Transverse colon (tissue), 4 donors: Measurements from ENCODE around the gene NPTXR. TPM values are rescaled to one million over a fixed set of nuclear protein-coding genes. Genes with fewer than 3 reads are reported as not detected.

ENCODE experiments used
- DNase-seq: peaks from one replicate; pipeline ENCODE4 v3.0.0-alpha.2; 2019
- H3K27ac ChIP-seq, 4 donors: fragments of 200-600 bp; sonication (generic); 2 replicates each; pipeline ENCODE4 v1.5.1; 2016 to 2018; ENCODE audit warnings: inconsistent platforms in 4 of 4
- H3K27me3 ChIP-seq: fragments of 200-600 bp; sonication (generic); 2 replicates; pipeline ENCODE4 v1.5.1; 2017; ENCODE audit warnings: inconsistent platforms
- H3K36me3 ChIP-seq, 4 donors: fragments of 200-600 bp; sonication (generic); 2 replicates each; pipeline ENCODE4 v1.5.1; 2017 to 2019; ENCODE audit warnings: inconsistent platforms in 4 of 4
- H3K4me1 ChIP-seq, 4 donors: fragments of 200-600 bp; sonication (generic); 2 replicates each; pipeline ENCODE4 v1.5.1; 2017 to 2020; ENCODE audit warnings: inconsistent platforms in 4 of 4
- H3K4me3 ChIP-seq, 4 donors: fragments of 200-600 bp; sonication (generic); 1 replicate in 1 of 4; 2 replicates in 3 of 4; pipeline versions ENCODE4 v1.5.1 to v1.6.1; 2017 to 2019; ENCODE audit warnings: inconsistent platforms in 4 of 4
- H3K9me3 ChIP-seq, 2 donors: fragments of 200-600 bp; sonication (generic); 2 replicates each; pipeline ENCODE4 v1.5.1; 2017 to 2019; ENCODE audit warnings: inconsistent platforms in 2 of 2
- EP300 ChIP-seq: sonication (generic); formaldehyde crosslinking; IDR thresholded peaks from one replicate; pipeline ENCODE4 v1.6.1; 2017; ENCODE audit warnings: antibody characterized with exemption, low read depth
- POLR2A ChIP-seq: fragments of 450-650 bp; IDR thresholded peaks from one replicate; pipeline ENCODE4 v1.6.1; 2016; ENCODE audit warnings: antibody characterized with exemption, mild to moderate bottlenecking, moderate library complexity
- POLR2AphosphoS5 ChIP-seq, 3 donors: sonication (generic); formaldehyde crosslinking; IDR thresholded peaks; one replicate each; pipeline ENCODE4 v1.6.1; 2016; ENCODE audit warnings: antibody characterized with exemption in 3 of 3
- WGBS, 2 donors: methylation state at CpG; one replicate each; pipeline ENCODE4 v1.1.5; 2018; ENCODE audit warnings: low coverage in 1 of 2; 5-methylcytosine and 5-hydroxymethylcytosine counted together
- in situ Hi-C, 4 donors: fragments of 200-750 bp; cut with MboI; loops; one replicate each; pipeline versions ENCODE4 v1.15.0 to v1.15.1; 2017; ENCODE audit warnings: low sequenced_read_pairs in 3 of 4, low pct_ligation_motif_present in 1 of 4, low pct_unique_long_range_greater_than_20kb in 1 of 4
- intact Hi-C: fragments of 100-400 bp; cut with DNase I; formaldehyde crosslinking; loops from one replicate; pipeline ENCODE4 v1.15.1; 2023; ENCODE audit warnings: low total_unique reads
- total RNA-seq, 4 donors: library from RNA; depleted of rRNA; stranded (reverse); fragments of >200 nt; gene quantifications; one replicate each; pipeline ENCODE4 v1.1.0, GENCODE V29; 2016
- TF ChIP-seq, protein P1 (sequence below), 5 experiments: fragments of 200-600 bp in 3 of 5; fragments of 450-650 bp in 2 of 5; sonication (generic) in 3 of 5; IDR thresholded peaks; 1 replicate in 2 of 5; 2 replicates in 3 of 5; pipeline ENCODE4 v1.5.1; 2016 to 2017; ENCODE audit warnings: antibody characterized with exemption in 5 of 5, inconsistent platforms in 3 of 5, mild to moderate bottlenecking in 2 of 5, moderate library complexity in 1 of 5

NPTXR gene
- total RNA-seq, 4 donors from 2014 or later = 0.75 to 27.9 (median 1.8) TPM

DNA sequence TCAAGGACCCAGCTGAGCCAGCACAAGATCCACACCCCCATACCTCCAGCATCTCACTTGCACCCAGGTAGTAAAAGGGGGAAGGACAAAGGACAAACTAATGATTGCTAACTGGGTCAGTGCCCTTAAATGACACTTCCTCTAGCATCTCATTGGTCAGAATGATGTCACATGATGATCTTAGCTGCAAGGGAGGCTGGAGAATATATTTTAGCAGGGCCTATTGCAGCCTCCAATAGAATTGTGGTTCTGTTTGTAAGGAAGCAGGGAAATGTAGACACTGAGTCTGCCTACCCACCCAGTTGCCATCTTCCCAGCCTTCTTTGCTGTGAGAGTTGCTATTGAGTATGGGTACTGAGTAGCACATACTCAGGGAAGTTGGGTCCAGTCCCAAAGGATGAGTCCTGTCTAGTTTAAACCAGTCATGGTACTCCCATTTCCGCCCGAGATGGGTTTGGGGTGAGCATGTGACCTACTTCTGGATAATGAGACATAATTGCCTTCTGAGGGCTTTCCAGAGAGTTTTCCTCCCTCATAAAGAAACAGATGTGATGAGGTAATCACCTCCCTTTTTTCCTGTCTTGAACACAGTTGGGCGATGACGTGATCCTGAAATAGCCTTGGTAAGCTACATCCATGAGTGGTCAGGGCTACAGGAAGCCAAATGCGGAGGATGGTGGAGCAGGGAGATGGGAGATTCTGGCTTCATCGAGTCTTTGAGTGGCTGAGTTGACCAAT lies 44.4 kb downstream of the NPTXR start:
- no peak for DNase-seq
- peaks cover 1 to 4% (median 2%) of the 10 kb centered on the region in 4 donors for H3K4me1 ChIP-seq
- H3K4me3 ChIP-seq = no peak overlapping the region
- no peak for TF ChIP-seq EP300
- no peak for TF ChIP-seq POLR2A
- TF ChIP-seq POLR2AphosphoS5 (IDR thresholded peaks at IDR 0.05) = no peak
- TF ChIP-seq, protein P1, sequence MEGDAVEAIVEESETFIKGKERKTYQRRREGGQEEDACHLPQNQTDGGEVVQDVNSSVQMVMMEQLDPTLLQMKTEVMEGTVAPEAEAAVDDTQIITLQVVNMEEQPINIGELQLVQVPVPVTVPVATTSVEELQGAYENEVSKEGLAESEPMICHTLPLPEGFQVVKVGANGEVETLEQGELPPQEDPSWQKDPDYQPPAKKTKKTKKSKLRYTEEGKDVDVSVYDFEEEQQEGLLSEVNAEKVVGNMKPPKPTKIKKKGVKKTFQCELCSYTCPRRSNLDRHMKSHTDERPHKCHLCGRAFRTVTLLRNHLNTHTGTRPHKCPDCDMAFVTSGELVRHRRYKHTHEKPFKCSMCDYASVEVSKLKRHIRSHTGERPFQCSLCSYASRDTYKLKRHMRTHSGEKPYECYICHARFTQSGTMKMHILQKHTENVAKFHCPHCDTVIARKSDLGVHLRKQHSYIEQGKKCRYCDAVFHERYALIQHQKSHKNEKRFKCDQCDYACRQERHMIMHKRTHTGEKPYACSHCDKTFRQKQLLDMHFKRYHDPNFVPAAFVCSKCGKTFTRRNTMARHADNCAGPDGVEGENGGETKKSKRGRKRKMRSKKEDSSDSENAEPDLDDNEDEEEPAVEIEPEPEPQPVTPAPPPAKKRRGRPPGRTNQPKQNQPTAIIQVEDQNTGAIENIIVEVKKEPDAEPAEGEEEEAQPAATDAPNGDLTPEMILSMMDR (IDR thresholded peaks at IDR 0.05) = no peak
- no peak overlapping the region for H3K27ac ChIP-seq
- intact Hi-C loops = loop anchor here (10.0 kb wide), 1 partner anchor 45 kb away; the partner anchor contains the start of gene NPTXR
- H3K27me3 ChIP-seq = peaks cover 4% of the 10 kb centered on the region
- in situ Hi-C loops = no loop called here
- H3K9me3 ChIP-seq = no peaks in the 10 kb centered on the region
- H3K36me3 ChIP-seq = no peaks in the 10 kb centered on the region
- 82 to 100% methylated on average over 2 to 6 of the region's 6 CpGs for WGBS, 2 donors

DNA sequence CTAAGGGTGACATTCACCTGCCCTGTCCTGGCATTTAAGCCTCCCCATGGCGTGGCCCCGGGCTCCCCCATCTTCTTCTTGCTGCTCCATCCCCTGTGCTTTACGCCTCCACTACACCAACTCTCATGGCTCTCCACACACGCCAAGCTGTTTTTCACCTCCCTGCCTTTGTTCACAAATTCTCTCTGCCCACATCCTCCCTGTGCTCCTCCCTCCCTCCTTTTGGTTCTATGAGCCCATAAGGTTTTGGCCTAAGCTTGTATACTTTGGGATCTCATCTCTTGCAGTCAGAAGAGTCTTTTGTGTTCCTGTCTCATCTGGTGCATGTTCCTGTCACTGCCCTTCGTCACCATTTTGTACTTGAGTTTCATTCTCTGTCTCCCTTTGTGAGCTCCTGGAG lies 45.3 kb downstream of the NPTXR start:
- in situ Hi-C loops (no loop called here), intact Hi-C loops (loop anchor here (10.0 kb wide), 1 partner anchor 46 kb away; the partner anchor contains the start of gene NPTXR)
- no peak for DNase-seq
- 71 to 100% methylated on average over 1 to 5 of the region's 5 CpGs for WGBS, 2 donors
- Histone ChIP-seq H3K4me1 (peaks cover 2 to 7% (median 4%) of the 10 kb centered on the region in 4 donors), H3K9me3 (no peaks in the 10 kb centered on the region), H3K27ac (no peak overlapping the region), H3K4me3 (no peak overlapping the region), H3K27me3 (no peaks in the 10 kb centered on the region), H3K36me3 (no peaks in the 10 kb centered on the region)
- TF ChIP-seq POLR2A = no peak
- TF ChIP-seq EP300 = no peak
- TF ChIP-seq POLR2AphosphoS5 (IDR thresholded peaks at IDR 0.05) = no peak
- TF ChIP-seq, protein P1 (IDR thresholded peaks at IDR 0.05) = no peak

DNA sequence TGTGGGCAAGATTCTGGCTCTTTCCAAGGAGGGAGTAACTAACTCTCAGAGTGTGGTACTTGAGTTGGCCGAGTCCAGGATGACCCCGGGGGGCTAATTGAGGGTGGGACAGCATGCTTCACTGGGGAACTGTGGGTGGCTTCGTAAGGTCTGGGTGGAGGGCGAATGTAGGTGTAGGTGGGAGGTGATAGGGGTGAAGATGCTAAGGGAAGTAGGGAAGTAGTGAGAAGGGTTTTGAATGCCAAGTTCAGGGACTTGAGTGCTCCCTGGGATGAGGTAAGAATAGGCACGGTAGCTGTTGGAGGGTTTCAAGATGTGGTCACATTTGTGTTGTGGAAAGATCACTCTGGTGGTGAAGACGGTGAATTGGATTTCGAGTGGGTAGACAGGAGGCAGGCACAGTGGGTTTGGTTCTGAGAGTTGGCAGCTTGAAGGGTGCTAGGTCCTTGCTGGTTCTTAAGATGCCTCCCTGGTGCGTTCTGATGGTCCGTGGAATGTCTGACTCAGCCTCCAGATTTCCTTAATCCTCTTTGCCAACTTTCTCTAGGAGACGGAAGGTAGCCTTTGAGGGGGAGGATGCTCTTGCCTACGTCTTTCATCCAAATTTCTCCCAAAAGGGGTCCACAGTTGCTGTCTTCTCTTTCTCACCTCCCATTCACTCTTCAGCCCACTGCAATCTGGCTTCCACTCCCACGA lies 47.4 kb downstream of the NPTXR start:
- in situ Hi-C loops = no loop called here
- WGBS, 2 donors = 80 to 84% methylated on average over 6 to 12 of the region's 12 CpGs
- H3K4me1 ChIP-seq = peaks cover 3 to 12% (median 8%) of the 10 kb centered on the region in 4 donors
- H3K27ac ChIP-seq = no peak overlapping the region
- no peaks in the 10 kb centered on the region for H3K9me3 ChIP-seq
- intact Hi-C loops = loop anchor here (10.0 kb wide), 1 partner anchor 48 kb away; the partner anchor contains the start of gene NPTXR
- TF ChIP-seq EP300 (no peak), POLR2A (no peak), POLR2AphosphoS5 (IDR thresholded peaks at IDR 0.05) (no peak)
- TF ChIP-seq, protein P1 (IDR thresholded peaks at IDR 0.05) = no peak
- no peaks in the 10 kb centered on the region for H3K27me3 ChIP-seq
- H3K36me3 ChIP-seq = no peaks in the 10 kb centered on the region
- H3K4me3 ChIP-seq = no peak overlapping the region
- no peak for DNase-seq

DNA sequence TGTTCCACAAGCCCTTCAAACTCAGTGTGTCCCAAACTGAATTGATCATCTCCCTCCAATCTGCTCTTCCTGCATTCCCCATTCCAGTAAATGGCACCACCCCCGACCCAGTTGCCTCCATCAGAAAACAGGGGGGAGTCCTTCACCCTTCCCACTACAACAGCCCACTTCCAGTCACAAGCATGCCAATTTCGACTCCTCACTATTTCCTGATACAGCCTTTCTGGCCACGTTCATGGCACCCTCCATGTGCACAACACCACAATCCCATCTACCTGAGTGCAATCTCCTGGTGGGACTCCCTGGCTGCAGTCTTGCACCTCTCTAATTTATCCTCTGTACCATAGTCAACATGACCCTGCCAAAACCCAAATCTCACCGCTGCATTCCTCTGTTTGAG lies 48.3 kb downstream of the NPTXR start:
- DNase-seq = no peak
- H3K9me3 ChIP-seq = no peaks in the 10 kb centered on the region
- no peak for TF ChIP-seq EP300
- TF ChIP-seq POLR2A = no peak
- TF ChIP-seq, protein P1 (IDR thresholded peaks at IDR 0.05) = no peak
- intact Hi-C loops = loop anchor here (10.0 kb wide), 1 partner anchor 49 kb away; the partner anchor contains the start of gene NPTXR
- no peak overlapping the region for H3K27ac ChIP-seq
- WGBS, 2 donors = 67 to 83% methylated on average over 2 to 4 of the region's 4 CpGs
- no peaks in the 10 kb centered on the region for H3K36me3 ChIP-seq
- H3K27me3 ChIP-seq = no peaks in the 10 kb centered on the region
- H3K4me3 ChIP-seq = no peak overlapping the region
- in situ Hi-C loops = no loop called here
- H3K4me1 ChIP-seq = peaks cover 3 to 12% (median 8%) of the 10 kb centered on the region in 4 donors
